SU-DHL-6 (cell line): ENCODE measurements around the gene AMT.

Source experiments
- H2AFZ ChIP-seq: fragments of 200-600 bp; sonication (generic); 2 replicates; pipeline ENCODE4 v1.6.1; 2014; ENCODE audit warnings: low read depth, mild to moderate bottlenecking, moderate library complexity, mixed read lengths, antibody characterized with exemption, low read length; ENCODE audit not compliant: severe bottlenecking
- H3F3A ChIP-seq: fragments of 200-600 bp; shearing (Covaris generic); 2 replicates; pipeline ENCODE4 v1.6.0; 2016; ENCODE audit warnings: antibody characterized with exemption, mild to moderate bottlenecking; ENCODE audit not compliant: insufficient read depth
- H3K27ac ChIP-seq: fragments of 200-600 bp; sonication (generic); 2 replicates; pipeline ENCODE4 v1.5.1; 2016; ENCODE audit warnings: low read depth, mild to moderate bottlenecking, low read length, moderate library complexity, mixed read lengths
- H3K27me3 ChIP-seq: fragments of 200-600 bp; sonication (generic), shearing (Covaris generic); 2 replicates; pipeline ENCODE4 v1.6.0; 2014; ENCODE audit warnings: mild to moderate bottlenecking, low read length
- H3K36me3 ChIP-seq: fragments of 200-600 bp; sonication (generic); 2 replicates; pipeline ENCODE4 v1.6.1; 2014; ENCODE audit warnings: mild to moderate bottlenecking, low read length, mixed read lengths
- H3K4me2 ChIP-seq: fragments of 300-600, 200-600 bp; shearing (Covaris generic), sonication (generic); 2 replicates; pipeline ENCODE4 v1.6.0; 2014; ENCODE audit warnings: low read length, low read depth, mild to moderate bottlenecking; ENCODE audit not compliant: poor library complexity, severe bottlenecking
- H3K4me3 ChIP-seq: fragments of 200-600 bp; sonication (generic); 2 replicates; pipeline ENCODE4 v1.5.1; 2014; ENCODE audit warnings: antibody characterized with exemption, low read length, mild to moderate bottlenecking, mixed read lengths; ENCODE audit not compliant: insufficient read depth, poor library complexity, severe bottlenecking
- H3K79me2 ChIP-seq: fragments of 200-600 bp; sonication (generic); 2 replicates; pipeline ENCODE4 v1.6.1; 2014; ENCODE audit warnings: mild to moderate bottlenecking, low read length, moderate library complexity; ENCODE audit not compliant: insufficient read depth
- H3K9ac ChIP-seq: fragments of 200-600 bp; sonication (generic); 2 replicates; pipeline ENCODE4 v1.7.0; 2014; ENCODE audit warnings: mild to moderate bottlenecking, low read length
- H3K9me2 ChIP-seq: fragments of 200-600 bp; sonication (generic); replicated peaks from 2 replicates; pipeline ENCODE4 v1.6.1; 2014; ENCODE audit warnings: low read length; ENCODE audit not compliant: insufficient read depth
- H3K9me3 ChIP-seq: fragments of 200-600 bp; sonication (generic); 2 replicates; pipeline ENCODE4 v1.6.1; 2014; ENCODE audit warnings: low read length, mixed read lengths; ENCODE audit not compliant: insufficient read depth
- H4K20me1 ChIP-seq: fragments of 200-600 bp; sonication (generic); 2 replicates; pipeline ENCODE4 v1.6.1; 2014; ENCODE audit warnings: low read depth, mild to moderate bottlenecking, antibody characterized with exemption, low read length, moderate library complexity, mixed read lengths
- CTCF ChIP-seq: fragments of 200-600 bp; sonication (generic); IDR thresholded peaks from one replicate; pipeline ENCODE4 v1.5.1; 2017; ENCODE audit warnings: antibody characterized with exemption, mild to moderate bottlenecking, low read length, moderate library complexity; ENCODE audit not compliant: insufficient read depth, poor library complexity, severe bottlenecking
- EZH2phosphoT487 ChIP-seq: fragments of 200-600 bp; sonication (generic), shearing (Covaris generic); conservative IDR thresholded peaks from 2 replicates; pipeline ENCODE4 v1.6.1; 2018; ENCODE audit warnings: mild to moderate bottlenecking, antibody characterized with exemption, low read length, moderate library complexity, mixed read lengths

The AMT gene

GRCh38 chr3:49469037-49469935 is 47.0 kb upstream of the AMT start:
- no peak for TF ChIP-seq CTCF
- no peak for TF ChIP-seq EZH2phosphoT487
- H4K20me1 ChIP-seq = no peaks in the 10 kb centered on the region
- peaks cover 16% of the 10 kb centered on the region for H3K79me2 ChIP-seq
- H3K9ac ChIP-seq = peak overlapping the region; percentile 64
- H3K4me3 ChIP-seq = peak overlapping the region; percentile 60
- peak overlapping the region; percentile 82 for H2AFZ ChIP-seq
- no peaks in the 10 kb centered on the region for H3K9me3 ChIP-seq
- no peaks in the 10 kb centered on the region for H3K36me3 ChIP-seq
- no peaks in the 10 kb centered on the region for H3K9me2 ChIP-seq
- peaks cover 6% of the 10 kb centered on the region; the same call in 1 of the 2 replicates for H3F3A ChIP-seq
- peak overlapping the region; percentile 62 for H3K4me2 ChIP-seq
- H3K27me3 ChIP-seq = no peaks in the 10 kb centered on the region
- peak overlapping the region; percentile 45 for H3K27ac ChIP-seq

- Histone ChIP-seq H3K9me3 (no peaks in the 10 kb centered on the region), H3K27me3 (no peaks in the 10 kb centered on the region), H2AFZ (no peak overlapping the region), H4K20me1 (no peaks in the 10 kb centered on the region), H3K4me2 (no peak overlapping the region), H3K79me2 (peaks cover 3% of the 10 kb centered on the region), H3F3A (peaks cover 6% of the 10 kb centered on the region; the same call in 1 of the 2 replicates), H3K27ac (no peak overlapping the region), H3K9ac (no peak overlapping the region), H3K4me3 (no peak overlapping the region), H3K9me2 (no peaks in the 10 kb centered on the region), H3K36me3 (no peaks in the 10 kb centered on the region)
- TF ChIP-seq EZH2phosphoT487 (no peak), CTCF (no peak)
Measured at GRCh38 chr3:49466085-49466484, 43.8 kb upstream of the AMT start.

GRCh38 chr3:49465270-49466034 is 43.2 kb upstream of the AMT start:
- H3K9me3 ChIP-seq = no peaks in the 10 kb centered on the region
- H3K79me2 ChIP-seq = no peaks in the 10 kb centered on the region
- no peak overlapping the region for H3K27ac ChIP-seq
- TF ChIP-seq EZH2phosphoT487 = no peak
- TF ChIP-seq CTCF = no peak
- H2AFZ ChIP-seq = no peak overlapping the region
- no peak overlapping the region for H3K4me2 ChIP-seq
- H3K27me3 ChIP-seq = no peaks in the 10 kb centered on the region
- no peak overlapping the region for H3K9ac ChIP-seq
- no peaks in the 10 kb centered on the region for H4K20me1 ChIP-seq
- no peaks in the 10 kb centered on the region for H3K9me2 ChIP-seq
- H3K36me3 ChIP-seq = no peaks in the 10 kb centered on the region
- H3K4me3 ChIP-seq = no peak overlapping the region
- H3F3A ChIP-seq = no peaks in the 10 kb centered on the region
